ENCODE data around the gene CCDC60.

DNA sequence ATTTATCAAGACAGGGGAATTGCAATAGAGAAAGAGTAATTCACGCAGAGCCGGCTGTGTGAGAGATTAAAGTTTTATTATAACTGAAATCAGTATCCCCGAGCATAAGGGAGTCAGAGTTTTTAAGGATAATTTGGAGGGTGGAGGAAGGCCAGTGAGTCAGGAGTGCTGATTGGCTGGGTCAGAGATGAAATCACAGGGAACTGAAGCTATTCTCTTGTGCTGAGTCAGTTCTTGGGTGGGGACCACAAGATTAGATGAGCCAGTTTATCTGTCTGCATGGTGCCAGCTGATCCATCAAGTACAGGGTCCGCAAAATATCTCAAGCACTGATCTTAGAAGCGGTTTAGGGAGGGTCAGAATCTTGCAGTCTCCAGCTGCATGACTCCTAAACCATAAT is 96.6 kb downstream of the CCDC60 start:
- TF ChIP-seq, protein P1, sequence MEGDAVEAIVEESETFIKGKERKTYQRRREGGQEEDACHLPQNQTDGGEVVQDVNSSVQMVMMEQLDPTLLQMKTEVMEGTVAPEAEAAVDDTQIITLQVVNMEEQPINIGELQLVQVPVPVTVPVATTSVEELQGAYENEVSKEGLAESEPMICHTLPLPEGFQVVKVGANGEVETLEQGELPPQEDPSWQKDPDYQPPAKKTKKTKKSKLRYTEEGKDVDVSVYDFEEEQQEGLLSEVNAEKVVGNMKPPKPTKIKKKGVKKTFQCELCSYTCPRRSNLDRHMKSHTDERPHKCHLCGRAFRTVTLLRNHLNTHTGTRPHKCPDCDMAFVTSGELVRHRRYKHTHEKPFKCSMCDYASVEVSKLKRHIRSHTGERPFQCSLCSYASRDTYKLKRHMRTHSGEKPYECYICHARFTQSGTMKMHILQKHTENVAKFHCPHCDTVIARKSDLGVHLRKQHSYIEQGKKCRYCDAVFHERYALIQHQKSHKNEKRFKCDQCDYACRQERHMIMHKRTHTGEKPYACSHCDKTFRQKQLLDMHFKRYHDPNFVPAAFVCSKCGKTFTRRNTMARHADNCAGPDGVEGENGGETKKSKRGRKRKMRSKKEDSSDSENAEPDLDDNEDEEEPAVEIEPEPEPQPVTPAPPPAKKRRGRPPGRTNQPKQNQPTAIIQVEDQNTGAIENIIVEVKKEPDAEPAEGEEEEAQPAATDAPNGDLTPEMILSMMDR (IDR thresholded peaks at IDR 0.05) = no peak
- no peak for TF ChIP-seq POLR2AphosphoS5 (IDR thresholded peaks at IDR 0.05)

Data from prostate gland (tissue), 2 donors.